ENCODE measurements around the gene MAGEA9.
"Not testable (repeated sequence)": the region's sequence is repeated elsewhere in the genome, so short reads cannot be mapped to it uniquely, and the experiment has no call there.

Gene MAGEA9, protein sequence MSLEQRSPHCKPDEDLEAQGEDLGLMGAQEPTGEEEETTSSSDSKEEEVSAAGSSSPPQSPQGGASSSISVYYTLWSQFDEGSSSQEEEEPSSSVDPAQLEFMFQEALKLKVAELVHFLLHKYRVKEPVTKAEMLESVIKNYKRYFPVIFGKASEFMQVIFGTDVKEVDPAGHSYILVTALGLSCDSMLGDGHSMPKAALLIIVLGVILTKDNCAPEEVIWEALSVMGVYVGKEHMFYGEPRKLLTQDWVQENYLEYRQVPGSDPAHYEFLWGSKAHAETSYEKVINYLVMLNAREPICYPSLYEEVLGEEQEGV

DNA sequence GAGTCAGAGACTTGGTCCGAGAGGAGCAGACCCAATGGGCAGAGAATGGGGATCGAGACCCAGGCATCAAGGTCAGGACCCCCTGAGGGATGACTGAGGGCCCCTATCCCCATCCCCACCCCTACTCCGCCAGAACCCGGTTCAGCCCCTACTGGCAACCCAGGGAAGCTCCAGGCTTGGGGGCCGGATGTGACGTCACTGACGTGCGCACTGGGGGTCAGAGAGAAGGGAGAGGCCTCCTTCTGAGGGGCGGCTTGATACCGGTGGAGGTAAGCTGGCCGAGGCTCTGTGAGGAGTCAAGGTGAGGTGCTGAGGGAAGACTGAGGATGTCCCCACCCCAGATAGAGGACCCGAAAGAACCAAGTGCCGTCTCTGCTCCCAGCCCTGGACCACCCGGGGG, at the start of gene MAGEA9:
Gene MAGEA9 (plus strand): TSS at position 204 of the 400 bp plus-strand sequence. CDS start 4,281 bp downstream, outside the sequence.
- DNase-seq = not testable (repeated sequence)

DNA sequence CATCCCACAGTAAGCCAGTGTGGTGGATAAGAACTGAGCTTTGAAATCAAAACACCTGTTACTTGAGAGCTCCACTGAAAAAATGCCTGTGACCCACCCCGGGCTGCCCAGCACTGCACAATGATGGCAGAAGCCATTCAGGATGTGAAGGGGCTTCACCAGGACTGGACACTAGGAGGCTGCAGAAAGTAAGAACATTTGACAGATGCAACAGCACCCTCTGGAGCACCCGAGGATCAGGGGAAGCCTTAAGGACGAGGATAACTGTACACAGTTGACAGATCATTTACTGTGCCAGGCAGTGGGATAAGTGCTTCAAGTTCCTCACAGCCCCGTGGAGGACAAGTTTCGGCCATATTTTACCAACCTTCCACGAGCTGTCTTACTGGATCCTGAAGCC, 39.5 kb upstream of the MAGEA9 start:
- not testable (repeated sequence) for DNase-seq

GRCh38 chrX:149746390-149747007, 35.2 kb upstream of the MAGEA9 start:
- DNase-seq = not testable (repeated sequence)

DNA sequence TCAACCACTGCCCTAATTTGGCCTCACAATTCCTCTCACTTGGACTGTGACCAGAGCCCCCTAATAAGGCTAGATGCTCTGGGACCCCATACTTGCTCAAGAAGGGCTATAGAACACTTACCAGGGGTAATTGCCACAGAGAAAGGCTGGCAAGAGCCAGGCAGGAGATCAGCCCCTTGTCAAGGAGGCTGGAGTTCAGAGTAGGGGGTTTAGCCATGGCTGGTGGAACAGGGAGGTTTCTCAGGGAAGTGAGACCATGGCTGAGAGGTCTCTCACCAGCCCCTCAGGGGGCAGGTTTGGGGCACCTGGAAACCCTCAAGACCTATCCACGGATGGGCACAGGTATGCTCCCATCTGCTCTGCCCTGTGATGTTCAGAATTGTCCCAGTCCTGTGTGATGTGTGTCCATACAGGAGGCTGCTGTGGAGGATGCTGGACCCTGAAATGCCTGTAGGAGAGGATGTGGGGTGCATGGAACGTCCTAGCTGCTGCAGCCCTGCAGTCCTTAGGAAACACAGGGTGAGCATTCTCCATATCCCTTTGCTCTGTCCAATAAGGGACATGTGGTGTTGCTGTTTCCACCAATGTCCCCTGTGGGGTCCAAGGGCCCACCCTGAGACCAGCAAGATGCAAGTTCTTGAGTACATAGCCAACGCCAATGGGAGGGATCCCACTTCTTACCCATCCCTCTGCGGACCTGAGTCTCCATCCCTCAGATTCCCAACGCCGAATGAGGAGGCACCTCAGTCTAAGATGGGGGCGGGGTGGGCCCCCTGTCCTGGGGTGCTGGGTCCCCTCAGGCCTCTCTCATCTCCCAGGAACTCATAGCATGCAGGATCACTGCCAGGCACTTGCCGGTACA, 24.3 kb upstream of the MAGEA9 start:
- no peak for DNase-seq

DNA sequence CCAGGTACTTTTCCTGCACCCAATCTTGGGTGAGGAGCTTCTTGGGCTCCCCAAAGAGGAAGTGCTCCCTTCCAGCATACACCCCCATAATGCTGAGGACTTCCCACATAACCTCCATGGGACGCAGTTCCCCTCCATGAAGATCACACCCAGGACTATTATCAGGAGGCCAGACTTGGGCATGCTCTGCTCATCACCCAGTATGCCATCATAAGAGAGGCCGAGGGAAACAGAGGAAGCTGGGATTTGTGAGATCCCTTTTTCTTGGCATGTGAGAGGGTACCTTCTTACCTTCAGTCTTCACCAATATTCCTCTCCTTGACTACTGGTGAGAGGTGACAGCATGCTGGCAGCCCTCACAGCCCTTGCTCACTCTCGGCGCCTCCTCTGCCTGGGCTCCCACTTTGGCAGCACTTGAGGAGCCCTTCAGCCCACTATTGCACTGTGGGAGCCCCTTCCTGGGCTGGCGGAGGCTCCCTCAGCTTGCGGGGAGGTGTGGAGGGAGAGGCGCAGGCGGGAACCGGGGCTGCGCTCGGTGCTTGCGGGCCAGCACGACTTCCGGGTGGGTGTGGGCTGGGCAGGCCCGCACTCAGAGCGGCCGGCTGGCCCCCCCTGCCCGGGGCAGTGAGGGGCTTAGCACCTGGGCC, 23.5 kb upstream of the MAGEA9 start:
- no peak for DNase-seq

GRCh38 chrX:149758715-149759078, 23.0 kb upstream of the MAGEA9 start:
- DNase-seq = not testable (repeated sequence)

GRCh38 chrX:149759824-149760223, 21.9 kb upstream of the MAGEA9 start:
- DNase-seq = no peak

- no peak for DNase-seq
Measured at GRCh38 chrX:149760965-149761364, 20.8 kb upstream of the MAGEA9 start.

- DNase-seq = not testable (repeated sequence)
Measured at GRCh38 chrX:149761858-149762674, 19.7 kb upstream of the MAGEA9 start.

DNA sequence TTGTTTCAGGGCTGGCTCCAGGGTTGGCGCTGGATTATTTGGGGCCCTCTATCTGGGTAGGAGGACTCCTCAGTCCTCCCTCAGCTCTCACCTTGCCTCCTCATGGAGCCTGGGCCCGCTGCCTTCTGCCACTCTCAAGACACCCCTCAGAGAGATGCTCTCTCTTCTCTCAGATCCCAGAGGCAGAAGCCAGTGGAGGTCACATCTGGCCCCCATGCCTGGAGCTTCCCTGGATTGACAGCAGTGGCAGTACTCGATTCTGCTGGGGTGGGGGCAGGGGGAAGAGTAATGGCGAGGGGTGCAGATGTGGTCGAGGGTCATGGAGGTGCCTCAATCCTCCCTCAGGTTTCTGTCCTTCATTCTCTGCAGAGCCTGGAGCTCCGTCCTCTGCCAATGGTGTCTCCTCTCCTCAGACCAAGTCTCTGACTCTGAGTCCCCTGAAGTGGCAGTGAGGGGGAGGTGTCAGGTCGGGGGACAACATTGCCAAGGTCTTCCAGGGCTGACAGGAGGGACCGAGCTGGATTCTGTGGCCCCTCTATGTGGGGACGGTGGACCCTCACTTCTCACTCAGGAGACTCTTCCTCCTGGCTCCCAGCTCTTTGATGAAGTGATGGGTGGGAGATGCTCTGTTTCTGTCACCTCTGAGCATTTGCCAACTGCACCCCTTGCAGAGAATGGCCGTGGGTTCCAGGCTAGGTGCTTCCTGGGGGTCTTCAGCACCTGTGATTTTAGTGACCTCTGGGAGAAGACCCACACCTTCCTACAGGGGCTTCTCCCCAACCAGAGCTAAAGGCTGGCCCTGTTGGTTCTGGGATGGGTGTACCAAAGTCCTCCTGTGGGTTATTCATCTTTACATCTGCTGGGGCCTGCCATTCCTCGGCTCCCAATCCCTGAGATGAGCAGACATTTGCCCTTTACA, 18.8 kb upstream of the MAGEA9 start:
- no peak for DNase-seq

DNA sequence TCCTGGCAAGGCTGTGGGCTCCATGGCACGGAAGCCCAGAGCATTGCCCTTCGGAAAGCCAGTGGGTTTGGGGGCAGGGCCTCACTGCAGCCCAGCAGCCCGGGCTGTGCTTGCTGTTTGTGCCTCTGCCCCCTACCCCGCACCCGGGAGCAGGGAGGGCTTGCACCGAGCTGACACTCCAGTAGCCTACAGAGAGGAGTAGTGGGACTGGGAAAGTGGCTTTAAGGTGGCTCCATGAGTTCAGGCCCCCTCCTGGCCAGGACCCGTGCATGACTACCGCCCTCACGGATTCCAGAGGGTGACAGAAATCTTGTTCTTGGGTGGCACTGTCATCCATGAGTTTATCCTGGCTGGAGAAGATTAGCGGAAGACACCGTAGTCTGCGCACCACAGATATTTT, 11.4 kb upstream of the MAGEA9 start:
- not testable (repeated sequence) for DNase-seq

- DNase-seq = not testable (repeated sequence)
Measured at GRCh38 chrX:149773026-149773425, 8.7 kb upstream of the MAGEA9 start.

GRCh38 chrX:149773768-149774167, 8.0 kb upstream of the MAGEA9 start, which contains the start of gene HSFX1:
Gene HSFX1 (plus strand): TSS chrX:149774068. CDS start chrX:149774682, 614 bp downstream.
- DNase-seq = not testable (repeated sequence)

GRCh38 chrX:149777999-149778398, 3.7 kb upstream of the MAGEA9 start:
- DNase-seq = not testable (repeated sequence)

DNA sequence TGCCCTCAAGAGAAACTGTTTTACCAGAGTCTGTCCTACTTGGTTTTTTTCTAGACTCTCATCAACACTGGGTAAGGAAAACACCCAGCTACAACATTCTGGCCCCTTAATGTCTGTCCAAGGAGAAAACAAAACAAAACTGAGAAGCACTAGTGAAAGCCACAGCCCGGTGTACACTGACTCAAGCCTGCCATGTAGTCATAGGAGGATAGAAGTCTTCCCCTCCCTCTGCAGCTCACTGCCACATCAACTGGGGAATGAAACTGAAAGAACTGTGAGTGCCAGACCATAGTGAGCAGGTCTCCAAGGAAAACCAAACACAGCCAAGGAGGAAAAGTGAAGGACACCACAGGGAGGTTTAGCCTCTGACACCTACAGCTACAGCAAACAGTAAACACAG, 13.8 kb downstream of the MAGEA9 start:
- DNase-seq = not testable (repeated sequence)

GRCh38 chrX:149799095-149799714, 17.5 kb downstream of the MAGEA9 start:
- DNase-seq = no peak

DNA sequence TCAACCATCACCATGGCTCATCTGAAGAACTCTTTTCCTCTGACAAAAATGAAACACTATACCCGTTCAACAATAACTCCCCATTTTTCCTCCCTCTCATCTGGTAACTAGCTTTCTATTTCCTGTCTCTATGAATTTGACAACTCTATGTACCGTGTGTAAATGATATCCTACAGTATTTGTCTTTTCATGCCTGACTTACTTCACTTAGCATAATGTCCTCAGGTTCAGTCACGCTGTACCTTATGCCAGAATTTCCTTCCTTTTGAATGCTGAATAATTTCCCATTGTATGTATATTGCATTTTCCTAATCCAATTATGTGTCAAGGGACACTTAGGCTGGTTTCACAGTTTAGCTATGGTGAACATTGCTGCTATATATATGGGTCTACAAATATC, 18.2 kb downstream of the MAGEA9 start:
- no peak for DNase-seq

GRCh38 chrX:149803458-149804062, 21.8 kb downstream of the MAGEA9 start:
- DNase-seq = no peak

DNA sequence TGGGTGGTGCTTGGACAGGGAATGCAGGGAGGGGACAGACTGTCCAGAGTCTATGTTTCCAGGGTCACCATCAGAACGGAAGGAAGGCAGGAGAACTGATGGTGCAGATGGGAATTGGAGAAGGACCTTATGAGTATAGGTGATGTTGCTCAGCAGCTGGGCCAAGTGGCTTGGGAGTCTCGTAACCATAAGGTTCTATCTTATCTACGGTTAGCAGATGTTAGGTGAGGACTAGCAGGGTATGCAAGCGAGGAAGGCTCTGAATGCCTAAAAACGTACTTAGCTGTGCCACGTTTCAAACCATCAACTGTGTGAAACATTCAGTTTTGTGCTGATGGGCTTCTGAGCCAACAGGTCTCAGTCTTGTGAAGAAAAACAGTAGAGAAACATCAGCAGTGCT, 22.4 kb downstream of the MAGEA9 start:
- no peak for DNase-seq

Measured in CD4-positive, alpha-beta T cell treated with Interleukin-21 for 1 hour (primary cell).